Right lobe of liver (tissue), 6 donors: Measurements from ENCODE around the gene FAM120AOS. TPM values are rescaled to one million over a fixed set of nuclear protein-coding genes. Genes with fewer than 3 reads are reported as not detected.

ENCODE experiments used
- ATAC-seq, 4 donors: fragments of 200-7000 bp; cut with Tn5 transposase; one replicate each; pipeline ENCODE4 v1.9.1; 2020; ENCODE audit warnings: mild to moderate bottlenecking in 4 of 4, moderate library complexity in 4 of 4
- DNase-seq, 3 donors: peaks; one replicate each; pipeline ENCODE4 v3.0.0-alpha.2; 2020
- H3K27ac ChIP-seq, 3 donors: fragments of 200-600 bp; one replicate each; pipeline ENCODE4 v1.8.0; 2022
- H3K27me3 ChIP-seq, 2 donors: fragments of 200-600 bp; one replicate each; pipeline ENCODE4 v1.8.0; 2022
- H3K36me3 ChIP-seq, 4 donors: fragments of 200-600 bp; sonication (generic) in 1 of 4; one replicate each; pipeline versions ENCODE4 v1.5.1 to v1.8.0; 2017 to 2022; ENCODE audit warnings: control low read depth in 1 of 4
- H3K4me1 ChIP-seq, 4 donors: fragments of 200-600 bp; sonication (generic) in 1 of 4; one replicate each; pipeline versions ENCODE4 v1.5.1 to v1.8.0; 2017 to 2022; ENCODE audit warnings: control low read depth in 1 of 4
- H3K4me3 ChIP-seq, 3 donors: fragments of 200-600 bp; one replicate each; pipeline ENCODE4 v1.8.0; 2022
- H3K9me3 ChIP-seq, 4 donors: fragments of 200-600 bp; sonication (generic) in 1 of 4; one replicate each; pipeline versions ENCODE4 v1.5.1 to v1.8.0; 2017 to 2022; ENCODE audit warnings: control low read depth in 1 of 4
- CTCF ChIP-seq, 4 donors: fragments of 200-600 bp in 3 of 4; fragments of 450-650 bp in 1 of 4; IDR thresholded peaks; one replicate each; pipeline versions ENCODE4 v1.5.1 to v1.8.0; 2016 to 2022; ENCODE audit warnings: antibody characterized with exemption in 4 of 4, mild to moderate bottlenecking in 2 of 4
- POLR2A ChIP-seq: fragments of 450-650 bp; IDR thresholded peaks from one replicate; pipeline ENCODE4 v1.6.1; 2017; ENCODE audit warnings: antibody characterized with exemption, mild to moderate bottlenecking
- WGBS: methylation state at CpG from one replicate; pipeline ENCODE4 v1.1.6; 2018; ENCODE audit warnings: low coverage, low lambda C conversion rate; ENCODE audit not compliant: insufficient coverage; ENCODE audit errors: missing lambda C conversion rate; 5-methylcytosine and 5-hydroxymethylcytosine counted together
- intact Hi-C, 2 donors: fragments of 100-400 bp; cut with DNase I; formaldehyde crosslinking; loops; one replicate each; pipeline versions ENCODE4 v1.11.2 to v1.14.1; 2022
- total RNA-seq, 6 experiments: library from RNA; depleted of rRNA in 2 of 6; stranded (reverse); fragments of >200 nt in 2 of 6; fragmentation: NEBNext Ultra II Directional in 3 of 6; extraction: Animal tissue kit (Norgen Biotek cat#: 25700) in 3 of 6; gene quantifications; one replicate each; pipeline versions ENCODE4 v1.1.0 to v1.2.4, GENCODE V29; 2016 to 2023
- donor health status: DM: no; HTN: yes; CAD: no.
- donor health status: DM: no; HTN: no; CAD: no.
- donor health status: DM: no; HTN: no; CAD: no.
- donor health status: DM: no; HTN: yes; CAD: no.
- donor health status: DM: no; HTN: yes; CAD: no.

The FAM120AOS gene
- total RNA-seq, 6 experiments from 2014 or later: 14.4 to 20.8 (median 17.9) TPM

- Histone ChIP-seq H3K36me3 (peaks cover 0 to 25% (median 12%) of the 10 kb centered on the region in 4 donors), H3K4me1 (peaks cover 0 to 32% (median 15%) of the 10 kb centered on the region in 4 donors), H3K4me3 (peak overlapping the region; percentile 83 to 95 (median 86)), H3K9me3 (no peaks in the 10 kb centered on the region), H3K27ac (peak overlapping the region; percentile 71 to 92 (median 90)), H3K27me3 (no peaks in the 10 kb centered on the region)
- peak; percentile 14 to 39 (median 34) for ATAC-seq
- DNase-seq: peak; percentile 65 to 77 (median 66)
- intact Hi-C loops: no loop called here
- WGBS: 0% methylated on average over 7 of the region's 92 CpGs
- TF ChIP-seq CTCF (IDR thresholded peaks at IDR 0.05): peak in 1 of 4 donors; percentile 39
- TF ChIP-seq POLR2A: no peak
These were observed 1.3 kb downstream of the FAM120AOS start for GRCh38 chr9:93451849-93452709.

- intact Hi-C loops: no loop called here
- no peak for TF ChIP-seq CTCF (IDR thresholded peaks at IDR 0.05)
- TF ChIP-seq POLR2A: peak; percentile 95
These were observed 2.2 kb downstream of the FAM120AOS start, which contains the start of gene FAM120A for GRCh38 chr9:93450945-93451815. Gene FAM120A, plus strand, starts transcription at chr9:93451685. Its CDS starts 231 bp downstream, at chr9:93451916.

GRCh38 chr9:93447655-93448054, 5.7 kb downstream of the FAM120AOS start:
- no peak overlapping the region for H3K4me3 ChIP-seq
- H3K9me3 ChIP-seq: no peaks in the 10 kb centered on the region
- H3K36me3 ChIP-seq: peaks cover 0 to 41% (median 17%) of the 10 kb centered on the region in 4 donors
- no peak for TF ChIP-seq CTCF (IDR thresholded peaks at IDR 0.05)
- TF ChIP-seq POLR2A: no peak
- DNase-seq (no peak), ATAC-seq (no peak)
- intact Hi-C loops: no loop called here
- peaks cover 0 to 11% (median 4%) of the 10 kb centered on the region in 4 donors for H3K4me1 ChIP-seq
- no peak overlapping the region for H3K27ac ChIP-seq
- no peaks in the 10 kb centered on the region for H3K27me3 ChIP-seq
- WGBS: 100% methylated on average over 3 of the region's 4 CpGs

More at GRCh38 chr9:93450945-93451815, 2.2 kb downstream of the FAM120AOS start, which contains the start of gene FAM120A:
- peak; percentile 69 to 85 (median 77) for ATAC-seq
- peak within 1 kb of the TSS; percentile 90 to 92 (median 92) for H3K27ac ChIP-seq
- peaks cover 0 to 34% (median 17%) of the 10 kb centered on the region in 4 donors for H3K36me3 ChIP-seq
- H3K27me3 ChIP-seq: no peaks in the 10 kb centered on the region
- peak within 1 kb of the TSS; percentile 83 to 95 (median 92) for H3K4me3 ChIP-seq
- no peaks in the 10 kb centered on the region for H3K9me3 ChIP-seq
- peaks cover 0 to 27% (median 12%) of the 10 kb centered on the region in 4 donors for H3K4me1 ChIP-seq
- DNase-seq: peak; percentile 83 to 89 (median 87)
- WGBS: under 1% methylated on average over 24 of the region's 100 CpGs

- Histone ChIP-seq H3K4me3 (no peak overlapping the region), H3K27ac (no peak overlapping the region), H3K36me3 (peaks cover 0 to 41% (median 17%) of the 10 kb centered on the region in 4 donors), H3K4me1 (peaks cover 0 to 11% (median 4%) of the 10 kb centered on the region in 4 donors), H3K27me3 (no peaks in the 10 kb centered on the region), H3K9me3 (no peaks in the 10 kb centered on the region)
- TF ChIP-seq CTCF (IDR thresholded peaks at IDR 0.05): no peak
- no peak for TF ChIP-seq POLR2A
- ATAC-seq (peak in 2 of 4 donors; percentile 10 to 22), DNase-seq (no peak)
- intact Hi-C loops: no loop called here
- 74% methylated on average over 2 of the region's 3 CpGs for whole genome bisulfite sequencing
These were observed 7.3 kb downstream of the FAM120AOS start for GRCh38 chr9:93446073-93446472.
